CMK (cell line): ENCODE results near the gene FAM131B.

Experiments
- DNase-seq: peaks from one replicate; pipeline ENCODE4 v3.0.0-alpha.2; 2010; ENCODE audit warnings: low read depth

FAM131B gene

GRCh38 chr7:143382791-143383641 lies 20.5 kb upstream of the FAM131B start:
- DNase-seq, result no peak

- no peak for DNase-seq
Observed at GRCh38 chr7:143382126-143382790, 19.7 kb upstream of the FAM131B start.

- DNase-seq, result no peak
Observed at GRCh38 chr7:143381427-143382125, 19.1 kb upstream of the FAM131B start.

GRCh38 chr7:143380646-143381426 lies 18.3 kb upstream of the FAM131B start, which contains the start of gene ZYX:
Gene ZYX, plus strand, starts transcription at chr7:143381345. Its CDS starts 227 bp downstream, at chr7:143381572.
- peak; percentile 71 for DNase-seq

- DNase-seq, result no peak
Observed at GRCh38 chr7:143380260-143380645, 17.7 kb upstream of the FAM131B start.

GRCh38 chr7:143379611-143380259 lies 17.2 kb upstream of the FAM131B start:
- no peak for DNase-seq

GRCh38 chr7:143376396-143376795 lies 13.9 kb upstream of the FAM131B start:
- no peak for DNase-seq

- DNase-seq, result no peak
Observed at GRCh38 chr7:143375298-143376034, 13.0 kb upstream of the FAM131B start.

- no peak for DNase-seq
Observed at GRCh38 chr7:143374561-143374960, 12.0 kb upstream of the FAM131B start.

GRCh38 chr7:143373255-143373794 lies 10.8 kb upstream of the FAM131B start:
- no peak for DNase-seq

GRCh38 chr7:143372070-143372469 lies 9.6 kb upstream of the FAM131B start:
- DNase-seq, result no peak

- DNase-seq, result no peak
Observed at GRCh38 chr7:143369678-143370651, 7.5 kb upstream of the FAM131B start.

GRCh38 chr7:143368387-143368786 lies 5.9 kb upstream of the FAM131B start:
- no peak for DNase-seq

- DNase-seq, result no peak
Observed at GRCh38 chr7:143367972-143368371, 5.5 kb upstream of the FAM131B start.

GRCh38 chr7:143363016-143363937 lies 764 bp upstream of the FAM131B start:
- DNase-seq, result no peak

- no peak for DNase-seq
Observed at GRCh38 chr7:143361552-143362130, 872 bp downstream of the FAM131B start.

- DNase-seq, result no peak
Observed at GRCh38 chr7:143360788-143361551, 1.5 kb downstream of the FAM131B start.
